SKM-1 treated with dmso at 0.1 percent for 144 hours (cell line): Measurements from ENCODE around the gene CCDC77.
A peak's percentile ranks its signal among the peaks of the same experiment; 100 is the strongest.
"Not testable (repeated sequence)": the region's sequence is repeated elsewhere in the genome, so short reads cannot be mapped to it uniquely, and the experiment has no call there.

Source experiments
- DNase-seq: peaks from one replicate; lab custom pipeline; 2025; ENCODE audit not compliant: unreplicated experiment; lab: John Stamatoyannopoulos, UW

The CCDC77 gene

GRCh38 chr12:401235-402028, at the start of gene CCDC77:
TSS of gene CCDC77 (plus strand) at chr12:401644. CDS start at chr12:409384, 7,740 bp downstream.
- no peak for DNase-seq

GRCh38 chr12:356276-356988, 45.0 kb upstream of the CCDC77 start:
- no peak for DNase-seq

GRCh38 chr12:359091-359490, 42.4 kb upstream of the CCDC77 start:
- DNase-seq = no peak

GRCh38 chr12:366820-367219, 34.6 kb upstream of the CCDC77 start:
- no peak for DNase-seq

GRCh38 chr12:367972-368371, 33.5 kb upstream of the CCDC77 start:
- no peak for DNase-seq

- DNase-seq = not testable (repeated sequence)
Observed at GRCh38 chr12:370739-371485, 30.5 kb upstream of the CCDC77 start.

- DNase-seq = no peak
Observed at GRCh38 chr12:386651-387050, 14.8 kb upstream of the CCDC77 start.

- DNase-seq = no peak
Observed at GRCh38 chr12:388012-388411, 13.4 kb upstream of the CCDC77 start.

GRCh38 chr12:388541-389141, 12.8 kb upstream of the CCDC77 start:
- DNase-seq = no peak

GRCh38 chr12:389142-390096, 12.0 kb upstream of the CCDC77 start, which contains the start of gene KDM5A:
TSS of gene KDM5A (minus strand) at chr12:389320. CDS start at chr12:389091, 229 bp downstream.
- no peak for DNase-seq

GRCh38 chr12:400828-401227, 616 bp upstream of the CCDC77 start:
- no peak for DNase-seq

- DNase-seq = no peak
Observed at GRCh38 chr12:402029-402389, 565 bp downstream of the CCDC77 start.

GRCh38 chr12:414859-415258, 13.4 kb downstream of the CCDC77 start:
- no peak for DNase-seq

- DNase-seq = no peak
Observed at GRCh38 chr12:418432-418831, 17.0 kb downstream of the CCDC77 start.

- no peak for DNase-seq
Observed at GRCh38 chr12:422526-422925, 21.1 kb downstream of the CCDC77 start.

- DNase-seq = not testable (repeated sequence)
Observed at GRCh38 chr12:435737-436136, 34.3 kb downstream of the CCDC77 start.

- peak; percentile 3 for DNase-seq
Observed at GRCh38 chr12:442235-442884, 40.9 kb downstream of the CCDC77 start.

GRCh38 chr12:447141-447540, 45.7 kb downstream of the CCDC77 start:
- DNase-seq = no peak

- DNase-seq = no peak
Observed at GRCh38 chr12:449203-449602, 47.8 kb downstream of the CCDC77 start.

GRCh38 chr12:450438-450837, 49.0 kb downstream of the CCDC77 start:
- no peak for DNase-seq
